SK-N-SH treated with all-trans-retinoic acid at 6 μM for 48 hours (cell line): ENCODE results near the gene PTPN1.

Source experiments
- ISL1 ChIP-seq: fragments of 250-450 bp; sonication (Bioruptor Pico); IDR thresholded peaks from 2 replicates; pipeline ENCODE4 v2.1.2; 2022; ENCODE audit warnings: mild to moderate bottlenecking, moderate library complexity
- RARB ChIP-seq: fragments of 250-450 bp; sonication (Bioruptor Pico); IDR thresholded peaks from 2 replicates; pipeline ENCODE4 v1.8.0; 2021; ENCODE audit warnings: mild to moderate bottlenecking, moderate library complexity
- TCF4 ChIP-seq: fragments of 250-450 bp; sonication (Bioruptor Pico); IDR thresholded peaks from 2 replicates; pipeline ENCODE4 v1.8.0; 2021; ENCODE audit warnings: mild to moderate bottlenecking, moderate library complexity, borderline replicate concordance

DNA sequence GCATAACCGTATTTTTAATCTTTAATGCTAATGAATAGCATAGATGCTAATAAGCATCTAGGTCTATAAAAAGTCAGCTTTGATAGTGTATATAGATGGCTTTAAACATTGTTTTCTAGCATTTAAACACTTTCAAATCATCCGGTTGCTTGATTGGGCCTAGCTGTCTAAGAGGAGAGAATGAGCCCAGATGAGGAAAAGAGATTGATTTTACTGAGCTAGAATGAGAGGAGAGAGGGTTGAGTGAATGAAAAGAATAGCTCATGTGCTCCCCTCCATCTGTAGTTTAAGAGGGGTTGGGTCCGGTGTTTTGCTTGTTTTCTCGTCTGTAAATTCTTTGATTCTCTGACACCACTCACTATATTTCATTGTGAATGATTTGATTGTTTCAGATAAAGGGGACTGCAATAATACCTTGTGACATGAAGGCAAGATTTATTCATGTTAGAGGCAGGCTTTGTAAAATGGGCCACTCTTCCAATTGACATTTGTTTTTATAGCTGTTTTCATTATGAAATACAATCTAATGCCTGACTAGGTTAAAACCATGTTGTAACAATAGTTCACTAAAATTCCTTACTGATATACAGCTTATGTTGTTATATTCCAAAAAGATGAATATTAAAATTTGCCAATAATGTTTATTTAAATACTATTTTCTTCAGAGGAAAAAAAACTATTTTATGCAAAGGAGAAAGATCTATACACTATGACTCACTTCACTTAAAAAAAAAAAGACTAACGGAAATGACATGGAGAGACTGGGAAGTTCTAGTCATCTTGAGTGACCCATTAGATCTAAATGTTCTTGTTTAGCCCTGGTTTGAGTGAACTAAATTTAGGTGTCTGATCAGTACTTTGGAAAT is 3.2 kb downstream of the PTPN1 start:
- TF ChIP-seq TCF4 (CRISPR knock-in tag) (no peak), RARB (CRISPR knock-in tag) (no peak), ISL1 (peak; percentile 19; the same call in 1 of the 2 replicates)
